IMR-90 (cell line): ENCODE measurements around the gene GPR139. TPM values are rescaled to one million over a fixed set of nuclear protein-coding genes. Genes with fewer than 3 reads are reported as not detected.

ENCODE experiments used
- ATAC-seq: fragments of 200-7000 bp; cut with Tn5 transposase; 2 replicates; pipeline ENCODE4 v1.9.1; 2020; ENCODE audit warnings: low read depth, mild to moderate bottlenecking, moderate library complexity
- BruUV-seq: library from RNA; stranded (reverse); fragments of 400-500 nt; replicated peaks from 2 replicates; lab custom pipeline; 2021; lab: Mats Ljungman, UMichigan
- CTCF ChIA-PET: fragments of 300-600 bp; formaldehyde crosslinking; extraction: SDS; loops from one replicate; lab custom pipeline; 2021; ENCODE audit warnings: antibody characterized with exemption; lab: Yijun Ruan, JAX
- POLR2A ChIA-PET: fragments of 300-600 bp; sonication (Branson Sonifier 250); formaldehyde crosslinking; loops from one replicate; lab custom pipeline; 2022; ENCODE audit warnings: antibody characterized with exemption; ENCODE audit not compliant: unreplicated experiment; lab: Charles Lee
- DNase-seq: peaks from one replicate; pipeline ENCODE4 v3.0.0; 2013
- H2AFZ ChIP-seq: replicated peaks from 2 replicates; pipeline ENCODE3; 2013; ENCODE audit warnings: low read length, mild to moderate bottlenecking; ENCODE audit not compliant: poor library complexity
- H2AK5ac ChIP-seq: 2 replicates; pipeline ENCODE4 v1.6.1; 2013; ENCODE audit warnings: low read depth, low read length, inconsistent platforms
- H2AK9ac ChIP-seq: replicated peaks from 2 replicates; pipeline ENCODE3; 2013; ENCODE audit warnings: mild to moderate bottlenecking, low read depth, low read length, moderate library complexity; ENCODE audit not compliant: poor library complexity
- H2BK120ac ChIP-seq: 2 replicates; pipeline ENCODE4 v1.6.1; 2013; ENCODE audit warnings: low read depth, low read length, inconsistent platforms
- H2BK15ac ChIP-seq: 3 replicates; pipeline ENCODE4 v1.6.1; 2013; ENCODE audit warnings: low read depth, low read length, inconsistent platforms
- H2BK20ac ChIP-seq: 2 replicates; pipeline ENCODE4 v1.6.1; 2013; ENCODE audit warnings: low read depth, mild to moderate bottlenecking, inconsistent platforms, low read length, moderate library complexity
- H2BK5ac ChIP-seq: 2 replicates; pipeline ENCODE4 v1.6.1; 2013; ENCODE audit warnings: mild to moderate bottlenecking, low read depth, low read length, inconsistent platforms; ENCODE audit not compliant: poor library complexity, severe bottlenecking
- H3K14ac ChIP-seq: replicated peaks from 2 replicates; pipeline ENCODE4 v1.6.1; 2013; ENCODE audit warnings: low read depth, low read length, inconsistent platforms
- H3K18ac ChIP-seq: 2 replicates; pipeline ENCODE4 v1.6.1; 2013; ENCODE audit warnings: low read depth, low read length, control low read depth
- H3K23ac ChIP-seq: 2 replicates; pipeline ENCODE4 v1.6.1; 2013; ENCODE audit warnings: low read depth, low read length, inconsistent platforms
- H3K27ac ChIP-seq: 2 replicates; pipeline ENCODE4 v1.5.1; 2013; ENCODE audit warnings: mild to moderate bottlenecking, control low read depth, low read length; ENCODE audit not compliant: insufficient read depth
- H3K27me3 ChIP-seq: 2 replicates; pipeline ENCODE4 v1.6.1; 2013; ENCODE audit warnings: low read length; ENCODE audit not compliant: control insufficient read depth, insufficient read depth
- H3K36me3 ChIP-seq: 2 replicates; pipeline ENCODE4 v1.6.1; 2013; ENCODE audit warnings: low read length, mixed read lengths; ENCODE audit not compliant: control insufficient read depth, insufficient read depth
- H3K4ac ChIP-seq: 2 replicates; pipeline ENCODE4 v1.6.1; 2013; ENCODE audit warnings: low read depth, low read length, inconsistent platforms
- H3K4me1 ChIP-seq: 2 replicates; pipeline ENCODE4 v1.6.1; 2013; ENCODE audit warnings: low read length, mixed read lengths; ENCODE audit not compliant: control insufficient read depth, insufficient read depth
- H3K4me2 ChIP-seq: 2 replicates; pipeline ENCODE4 v1.6.1; 2013; ENCODE audit warnings: low read depth, mild to moderate bottlenecking, control low read depth, low read length, moderate library complexity
- H3K4me3 ChIP-seq: 2 replicates; pipeline ENCODE4 v1.5.1; 2013; ENCODE audit warnings: low read depth, mild to moderate bottlenecking, control low read depth, low read length, moderate library complexity; ENCODE audit not compliant: insufficient read depth
- H3K56ac ChIP-seq: 2 replicates; pipeline ENCODE4 v1.6.1; 2013; ENCODE audit warnings: low read length, inconsistent platforms; ENCODE audit not compliant: insufficient read depth; ENCODE audit errors: extremely low read depth
- H3K79me1 ChIP-seq, 2 experiments: 2 replicates each; pipeline ENCODE4 v1.6.1; 2013; ENCODE audit warnings: low read length in 2 of 2, inconsistent platforms in 1 of 2, low read depth in 1 of 2
- H3K9ac ChIP-seq: 2 replicates; pipeline ENCODE4 v1.6.1; 2013; ENCODE audit warnings: low read depth, low read length, control low read depth
- H3K9me1 ChIP-seq: 2 replicates; pipeline ENCODE4 v1.6.1; 2013; ENCODE audit warnings: low read length, inconsistent platforms; ENCODE audit not compliant: insufficient read depth
- H3K9me3 ChIP-seq: 2 replicates; pipeline ENCODE4 v1.6.1; 2013; ENCODE audit warnings: low read length; ENCODE audit not compliant: control insufficient read depth, insufficient read depth
- H4K20me1 ChIP-seq: 2 replicates; pipeline ENCODE4 v1.6.1; 2013; ENCODE audit warnings: low read length, inconsistent platforms; ENCODE audit not compliant: insufficient read depth
- H4K5ac ChIP-seq: 2 replicates; pipeline ENCODE4 v1.6.1; 2013; ENCODE audit warnings: mild to moderate bottlenecking, low read depth, low read length, control low read depth
- H4K8ac ChIP-seq, 2 experiments: 2 replicates each; pipeline ENCODE4 v1.6.1; 2013; ENCODE audit warnings: low read depth in 2 of 2, low read length in 2 of 2, control low read depth in 1 of 2, inconsistent platforms in 1 of 2
- H4K91ac ChIP-seq: 2 replicates; pipeline ENCODE4 v1.6.1; 2013; ENCODE audit warnings: low read depth, low read length, inconsistent platforms; ENCODE audit not compliant: insufficient read depth
- CEBPB ChIP-seq: IDR thresholded peaks from 2 replicates; pipeline ENCODE4 v1.6.1; 2012; ENCODE audit warnings: low read depth, low read length, improper control_type of control experiment
- CHD1 ChIP-seq: IDR thresholded peaks from 2 replicates; pipeline ENCODE4 v1.6.1; 2012; ENCODE audit warnings: low read depth, low read length, improper control_type of control experiment
- CTCF ChIP-seq: conservative IDR thresholded peaks from 2 replicates; pipeline ENCODE4 v1.5.1; 2012; ENCODE audit warnings: mild to moderate bottlenecking, low read depth, low read length, improper control_type of control experiment
- ELK1 ChIP-seq: fragments of 150-350 bp; IDR thresholded peaks from 2 replicates; pipeline ENCODE4 v1.6.1; 2016; ENCODE audit warnings: low read depth, mild to moderate bottlenecking, low read length, moderate library complexity, borderline replicate concordance
- FOS ChIP-seq: fragments of 150-350 bp; IDR thresholded peaks from 2 replicates; pipeline ENCODE4 v1.6.1; 2016; ENCODE audit warnings: low read depth, low read length
- MAFK ChIP-seq: IDR thresholded peaks from 2 replicates; pipeline ENCODE4 v1.6.1; 2012; ENCODE audit warnings: low read depth, low read length, improper control_type of control experiment
- MXI1 ChIP-seq: IDR thresholded peaks from 2 replicates; pipeline ENCODE4 v1.6.1; 2012; ENCODE audit warnings: low read depth, mild to moderate bottlenecking, low read length, moderate library complexity, borderline replicate concordance
- NFE2L2 ChIP-seq: fragments of 150-350 bp; IDR thresholded peaks from 2 replicates; pipeline ENCODE4 v1.6.1; 2016; ENCODE audit warnings: low read depth, mild to moderate bottlenecking, low read length
- POLR2A ChIP-seq: IDR thresholded peaks from 2 replicates; pipeline ENCODE4 v1.6.1; 2012; ENCODE audit warnings: mild to moderate bottlenecking, low read depth, low read length
- RCOR1 ChIP-seq: IDR thresholded peaks from 2 replicates; pipeline ENCODE4 v1.6.1; 2012; ENCODE audit warnings: mild to moderate bottlenecking, low read length, improper control_type of control experiment; ENCODE audit not compliant: insufficient replicate concordance
- SMC3 ChIP-seq: fragments of 150-350 bp; IDR thresholded peaks from 2 replicates; pipeline ENCODE4 v1.6.1; 2016; ENCODE audit warnings: low read depth, mild to moderate bottlenecking, antibody characterized with exemption, low read length, moderate library complexity
- whole genome bisulfite sequencing, 2 experiments: methylation state at CpG; one replicate each; pipeline versions ENCODE4 v1.1.5 to v1.1.7; 2013; ENCODE audit warnings: missing lambda C conversion rate in 2 of 2; ENCODE audit not compliant: insufficient read length in 1 of 2; ENCODE audit errors: extremely low coverage in 2 of 2; 5-methylcytosine and 5-hydroxymethylcytosine counted together
- dilution Hi-C: fragments of 300-500 bp; cut with HindIII; formaldehyde crosslinking; loops from one replicate; pipeline ENCODE4 v1.14.3; 2018; ENCODE audit warnings: low sequenced_read_pairs; ENCODE audit not compliant: unreplicated experiment
- in situ Hi-C: fragments of 300-500 bp; cut with MboI; formaldehyde crosslinking; loops from 3 replicates; pipeline ENCODE4 v1.14.3; 2019; ENCODE audit warnings: low sequenced_read_pairs, inconsistent platforms, mixed read lengths
- intact Hi-C: fragments of 100-400 bp; cut with micrococcal nuclease; formaldehyde crosslinking; loops from 2 replicates; pipeline ENCODE4 v1.10.0; 2022
- polyA plus RNA-seq, 3 experiments: library from polyadenylated mRNA; depleted of rRNA; stranded (reverse); fragments of >200 nt; gene quantifications; 2 replicates each; pipeline ENCODE4 v1.2.3, GENCODE V29; 2012; ENCODE audit warnings: low replicate concordance in 1 of 3
- total RNA-seq: library from RNA; depleted of rRNA; stranded (reverse); fragments of >200 nt; gene quantifications from 2 replicates; pipeline ENCODE4 v1.2.3, GENCODE V29; 2012

The GPR139 gene
- total and polyA plus RNA-seq, 2 of the 4 experiments (the other 2 are of a cell fraction), result not detected

- Histone ChIP-seq H2AK5ac (no peak overlapping the region), H3K14ac (no peak overlapping the region), H3K4ac (no peak overlapping the region), H2BK120ac (no peak overlapping the region), H3K36me3 (no peaks in the 10 kb centered on the region), H4K20me1 (no peaks in the 10 kb centered on the region), H2BK20ac (no peak overlapping the region), H3K4me1 (no peaks in the 10 kb centered on the region), H4K91ac (no peak overlapping the region), H2BK15ac (no peak overlapping the region), H3K18ac (no peak overlapping the region), H2AFZ (no peak overlapping the region), H3K27ac (no peak overlapping the region), H3K4me3 (no peak overlapping the region), H3K4me2 (no peak overlapping the region), H3K79me1 (no peaks in the 10 kb centered on the region), H3K23ac (no peak overlapping the region), H4K5ac (no peak overlapping the region), H3K9me3 (peaks cover 9% of the 10 kb centered on the region; the same call in 1 of the 2 replicates), H4K8ac (no peak overlapping the region), H2AK9ac (no peak overlapping the region), H2BK5ac (no peak overlapping the region), H3K9ac (no peak overlapping the region), H3K56ac (no peak overlapping the region), H3K9me1 (no peaks in the 10 kb centered on the region), H3K27me3 (no peaks in the 10 kb centered on the region)
- WGBS, 2 experiments, result no CpG with 5 or more reads among the region's 2 CpGs
- ChIA-PET CTCF (no interaction called here), POLR2A (no interaction called here)
- TF ChIP-seq FOS (no peak), MXI1 (no peak), CEBPB (no peak), MAFK (no peak), POLR2A (no peak), ELK1 (no peak), CHD1 (no peak), NFE2L2 (no peak), CTCF (no peak), RCOR1 (no peak), SMC3 (no peak)
- ATAC-seq, result no peak
- BruUV-seq, result no TSS peak
- no peak for DNase-seq
- intact Hi-C loops (no loop called here), dilution Hi-C loops (no loop called here), in situ Hi-C loops (no loop called here)
Observed at GRCh38 chr16:20042848-20043247, 30.8 kb downstream of the GPR139 start.
